ENCODE measurements around the gene LCNL1.

The LCNL1 gene

GRCh38 chr9:136982232-136983051 lies at the start of gene LCNL1:
Gene LCNL1, plus strand, starts transcription at chr9:136982993. Its CDS starts 594 bp downstream, at chr9:136983587.
- no peak within 1 kb of the TSS for H3K27ac ChIP-seq (ENCODE audit: low read length)
- H3K27me3 ChIP-seq (ENCODE audit: low read depth, low read length): peaks cover 9% of the 10 kb centered on the region
- no peak within 1 kb of the TSS for H3K4me3 ChIP-seq (ENCODE audit: low read depth in 1 of 2, low read length in 2 of 2)
- no peaks in the 10 kb centered on the region for H3K36me3 ChIP-seq (ENCODE audit: control insufficient read depth in 1 of 2, insufficient read depth in 2 of 2, low read length in 2 of 2)
- H3K9me3 ChIP-seq (ENCODE audit: control insufficient read depth in 1 of 2, low read length in 2 of 2): no peaks in the 10 kb centered on the region
- H3K4me1 ChIP-seq (ENCODE audit: control insufficient read depth in 1 of 2, insufficient read depth in 2 of 2, low read length in 2 of 2): peaks cover 0 to 13% of the 10 kb centered on the region in 2 donors

- H3K27me3 ChIP-seq (ENCODE audit: low read depth, low read length): no peaks in the 10 kb centered on the region
- H3K4me1 ChIP-seq (ENCODE audit: control insufficient read depth in 1 of 2, insufficient read depth in 2 of 2, low read length in 2 of 2): no peaks in the 10 kb centered on the region
- no peak overlapping the region for H3K27ac ChIP-seq (ENCODE audit: low read length)
- no peaks in the 10 kb centered on the region for H3K9me3 ChIP-seq (ENCODE audit: control insufficient read depth in 1 of 2, low read length in 2 of 2)
- no peak overlapping the region for H3K4me3 ChIP-seq (ENCODE audit: low read depth in 1 of 2, low read length in 2 of 2)
- peaks cover 0 to 10% of the 10 kb centered on the region in 2 donors for H3K36me3 ChIP-seq (ENCODE audit: control insufficient read depth in 1 of 2, insufficient read depth in 2 of 2, low read length in 2 of 2)
Measured at GRCh38 chr9:136934277-136934676, 48.5 kb upstream of the LCNL1 start.

- Histone ChIP-seq H3K27me3 (ENCODE audit: low read depth, low read length) (no peaks in the 10 kb centered on the region), H3K4me1 (ENCODE audit: control insufficient read depth in 1 of 2, insufficient read depth in 2 of 2, low read length in 2 of 2) (no peaks in the 10 kb centered on the region), H3K9me3 (ENCODE audit: control insufficient read depth in 1 of 2, low read length in 2 of 2) (no peaks in the 10 kb centered on the region), H3K36me3 (ENCODE audit: control insufficient read depth in 1 of 2, insufficient read depth in 2 of 2, low read length in 2 of 2) (peaks cover 6 to 24% of the 10 kb centered on the region in 2 donors), H3K27ac (ENCODE audit: low read length) (no peak overlapping the region), H3K4me3 (ENCODE audit: low read depth in 1 of 2, low read length in 2 of 2) (no peak overlapping the region)
Measured at GRCh38 chr9:136935651-136936050, 47.1 kb upstream of the LCNL1 start.

DNA sequence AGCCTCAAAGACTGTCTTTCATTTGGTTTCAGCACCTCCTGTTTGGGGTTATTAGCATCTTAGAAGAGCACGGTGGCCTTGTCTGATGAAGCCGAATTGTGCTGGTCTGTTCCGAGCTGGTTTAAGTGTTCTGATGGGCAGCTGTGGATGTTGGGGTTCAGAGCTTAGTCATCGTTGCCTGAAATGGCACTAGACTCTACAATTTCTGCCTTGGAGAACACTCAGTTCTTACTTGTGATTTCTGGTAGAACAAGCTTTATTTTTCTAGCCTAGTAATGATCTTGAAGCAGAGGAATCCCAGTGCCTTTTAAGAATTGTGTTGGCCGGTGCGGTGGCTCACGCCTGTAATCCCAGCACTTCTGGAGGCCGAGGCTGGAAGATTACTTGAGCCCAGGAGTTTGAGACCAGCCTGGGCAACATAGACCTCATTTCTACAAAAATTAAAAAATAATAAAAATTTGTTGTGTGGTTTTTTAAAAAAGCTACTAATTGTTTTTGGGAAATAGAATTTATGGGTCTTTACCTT lies 46.1 kb upstream of the LCNL1 start:
- Histone ChIP-seq H3K27ac (ENCODE audit: low read length) (no peak overlapping the region), H3K9me3 (ENCODE audit: control insufficient read depth in 1 of 2, low read length in 2 of 2) (no peaks in the 10 kb centered on the region), H3K4me1 (ENCODE audit: control insufficient read depth in 1 of 2, insufficient read depth in 2 of 2, low read length in 2 of 2) (no peaks in the 10 kb centered on the region), H3K36me3 (ENCODE audit: control insufficient read depth in 1 of 2, insufficient read depth in 2 of 2, low read length in 2 of 2) (peaks cover 10 to 34% of the 10 kb centered on the region in 2 donors), H3K27me3 (ENCODE audit: low read depth, low read length) (no peaks in the 10 kb centered on the region), H3K4me3 (ENCODE audit: low read depth in 1 of 2, low read length in 2 of 2) (no peak overlapping the region)

- Histone ChIP-seq H3K36me3 (ENCODE audit: control insufficient read depth in 1 of 2, insufficient read depth in 2 of 2, low read length in 2 of 2) (peaks cover 13 to 41% of the 10 kb centered on the region in 2 donors), H3K4me1 (ENCODE audit: control insufficient read depth in 1 of 2, insufficient read depth in 2 of 2, low read length in 2 of 2) (no peaks in the 10 kb centered on the region), H3K27ac (ENCODE audit: low read length) (no peak overlapping the region), H3K27me3 (ENCODE audit: low read depth, low read length) (no peaks in the 10 kb centered on the region), H3K9me3 (ENCODE audit: control insufficient read depth in 1 of 2, low read length in 2 of 2) (no peaks in the 10 kb centered on the region), H3K4me3 (ENCODE audit: low read depth in 1 of 2, low read length in 2 of 2) (no peak overlapping the region)
Measured at GRCh38 chr9:136937186-136938001, 45.4 kb upstream of the LCNL1 start.

GRCh38 chr9:136939431-136939995 lies 43.3 kb upstream of the LCNL1 start:
- Histone ChIP-seq H3K4me3 (ENCODE audit: low read depth in 1 of 2, low read length in 2 of 2) (no peak overlapping the region), H3K36me3 (ENCODE audit: control insufficient read depth in 1 of 2, insufficient read depth in 2 of 2, low read length in 2 of 2) (peaks cover 13 to 48% of the 10 kb centered on the region in 2 donors), H3K4me1 (ENCODE audit: control insufficient read depth in 1 of 2, insufficient read depth in 2 of 2, low read length in 2 of 2) (peaks cover 0 to 15% of the 10 kb centered on the region in 2 donors), H3K27me3 (ENCODE audit: low read depth, low read length) (no peaks in the 10 kb centered on the region), H3K27ac (ENCODE audit: low read length) (no peak overlapping the region), H3K9me3 (ENCODE audit: control insufficient read depth in 1 of 2, low read length in 2 of 2) (no peaks in the 10 kb centered on the region)

GRCh38 chr9:136939996-136940525 lies 42.7 kb upstream of the LCNL1 start:
- H3K9me3 ChIP-seq (ENCODE audit: control insufficient read depth in 1 of 2, low read length in 2 of 2): no peaks in the 10 kb centered on the region
- peaks cover 0 to 15% of the 10 kb centered on the region in 2 donors for H3K4me1 ChIP-seq (ENCODE audit: control insufficient read depth in 1 of 2, insufficient read depth in 2 of 2, low read length in 2 of 2)
- H3K27me3 ChIP-seq (ENCODE audit: low read depth, low read length): no peaks in the 10 kb centered on the region
- no peak overlapping the region for H3K27ac ChIP-seq (ENCODE audit: low read length)
- peaks cover 13 to 48% of the 10 kb centered on the region in 2 donors for H3K36me3 ChIP-seq (ENCODE audit: control insufficient read depth in 1 of 2, insufficient read depth in 2 of 2, low read length in 2 of 2)
- H3K4me3 ChIP-seq (ENCODE audit: low read depth in 1 of 2, low read length in 2 of 2): no peak overlapping the region

GRCh38 chr9:136940526-136941230 lies 42.1 kb upstream of the LCNL1 start:
- H3K27me3 ChIP-seq (ENCODE audit: low read depth, low read length): no peaks in the 10 kb centered on the region
- H3K27ac ChIP-seq (ENCODE audit: low read length): no peak overlapping the region
- peaks cover 13 to 48% of the 10 kb centered on the region in 2 donors for H3K36me3 ChIP-seq (ENCODE audit: control insufficient read depth in 1 of 2, insufficient read depth in 2 of 2, low read length in 2 of 2)
- H3K4me3 ChIP-seq (ENCODE audit: low read depth in 1 of 2, low read length in 2 of 2): no peak overlapping the region
- H3K4me1 ChIP-seq (ENCODE audit: control insufficient read depth in 1 of 2, insufficient read depth in 2 of 2, low read length in 2 of 2): peaks cover 0 to 15% of the 10 kb centered on the region in 2 donors
- no peaks in the 10 kb centered on the region for H3K9me3 ChIP-seq (ENCODE audit: control insufficient read depth in 1 of 2, low read length in 2 of 2)

DNA sequence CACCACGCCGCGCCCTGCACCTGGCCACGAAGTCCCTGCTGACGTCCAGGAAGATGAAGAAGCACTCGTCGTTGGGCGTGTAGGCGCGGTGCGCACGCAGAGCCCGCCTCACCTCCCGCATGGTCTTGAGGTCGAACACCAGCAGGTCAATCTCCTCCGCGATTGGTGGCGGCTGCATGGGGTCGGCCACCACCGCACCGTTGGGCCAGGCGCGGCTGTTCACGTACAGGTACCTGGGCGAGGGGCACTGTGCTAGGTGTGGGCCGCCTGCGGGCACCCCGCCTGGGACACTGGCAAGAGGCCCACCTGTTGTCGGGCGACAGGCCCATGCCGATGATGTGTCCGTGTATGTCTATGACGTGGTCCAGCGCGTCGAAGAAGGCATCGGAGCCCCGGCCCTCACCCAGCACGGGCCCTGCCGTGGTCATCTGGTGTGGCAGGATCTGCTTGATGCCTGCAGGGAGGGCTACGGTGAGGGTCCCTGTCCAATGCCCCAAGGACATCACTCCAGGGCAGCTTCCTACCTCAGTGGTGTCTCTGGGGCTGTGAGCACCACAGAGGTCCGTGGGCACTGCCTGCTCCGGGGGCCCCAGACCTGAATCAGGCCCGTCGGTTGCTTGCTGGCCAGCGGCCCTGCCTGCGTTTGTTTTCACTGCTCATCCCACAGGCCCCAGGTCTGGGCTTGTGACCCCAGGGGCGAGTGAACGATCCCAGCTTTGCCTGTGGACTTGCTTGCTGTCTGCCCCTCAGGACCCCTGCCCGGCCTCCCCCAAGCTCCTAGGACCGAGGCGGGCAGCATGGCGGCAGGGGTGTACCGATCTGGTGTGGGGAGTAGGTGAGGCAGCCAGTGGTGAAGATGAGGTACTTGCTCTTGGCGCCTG lies 41.3 kb upstream of the LCNL1 start:
- Histone ChIP-seq H3K36me3 (ENCODE audit: control insufficient read depth in 1 of 2, insufficient read depth in 2 of 2, low read length in 2 of 2) (peaks cover 13 to 48% of the 10 kb centered on the region in 2 donors), H3K4me3 (ENCODE audit: low read depth in 1 of 2, low read length in 2 of 2) (no peak overlapping the region), H3K9me3 (ENCODE audit: control insufficient read depth in 1 of 2, low read length in 2 of 2) (no peaks in the 10 kb centered on the region), H3K27me3 (ENCODE audit: low read depth, low read length) (no peaks in the 10 kb centered on the region), H3K4me1 (ENCODE audit: control insufficient read depth in 1 of 2, insufficient read depth in 2 of 2, low read length in 2 of 2) (peaks cover 0 to 15% of the 10 kb centered on the region in 2 donors), H3K27ac (ENCODE audit: low read length) (no peak overlapping the region)
